Left ventricle myocardium inferior (tissue), 1 donor: Measurements from ENCODE around the gene TTC24. TPM values are rescaled to one million over a fixed set of nuclear protein-coding genes. Genes with fewer than 3 reads are reported as not detected.

ENCODE experiments used
- DNase-seq: peaks from one replicate; pipeline ENCODE4 v3.0.0-alpha.2; 2020
- H3K27ac ChIP-seq: fragments of 200-600 bp; replicated peaks from 2 replicates; pipeline ENCODE4 v1.8.0; 2021
- H3K27me3 ChIP-seq: fragments of 200-600 bp; 2 replicates; pipeline ENCODE4 v1.8.0; 2021; ENCODE audit warnings: low read depth
- H3K36me3 ChIP-seq: fragments of 200-600 bp; 2 replicates; pipeline ENCODE4 v1.8.0; 2021
- H3K4me1 ChIP-seq: fragments of 200-600 bp; 2 replicates; pipeline ENCODE4 v1.8.0; 2021
- H3K4me3 ChIP-seq: fragments of 200-600 bp; 2 replicates; pipeline ENCODE4 v1.8.0; 2021; ENCODE audit warnings: mild to moderate bottlenecking, moderate library complexity
- H3K9me3 ChIP-seq: fragments of 200-600 bp; replicated peaks from 2 replicates; pipeline ENCODE4 v1.8.0; 2021
- CTCF ChIP-seq: fragments of 200-600 bp; IDR thresholded peaks from 2 replicates; pipeline ENCODE4 v1.8.0; 2021; ENCODE audit warnings: antibody characterized with exemption, mild to moderate bottlenecking, borderline replicate concordance
- intact Hi-C: fragments of 100-400 bp; cut with micrococcal nuclease; formaldehyde crosslinking; loops from one replicate; pipeline ENCODE4 v1.11.0; 2022
- total RNA-seq: library from RNA; stranded (reverse); fragmentation: NEBNext Ultra II Directional; extraction: Animal tissue kit (Norgen Biotek cat#: 25700); gene quantifications from one replicate; pipeline ENCODE4 v1.2.1, GENCODE V29; 2021
- donor health status: DM: no; HTN: yes; CAD: no; lungs with severe emphysema.

Gene TTC24
- total RNA-seq, 1 donor from 2014 or later = not detected

DNA sequence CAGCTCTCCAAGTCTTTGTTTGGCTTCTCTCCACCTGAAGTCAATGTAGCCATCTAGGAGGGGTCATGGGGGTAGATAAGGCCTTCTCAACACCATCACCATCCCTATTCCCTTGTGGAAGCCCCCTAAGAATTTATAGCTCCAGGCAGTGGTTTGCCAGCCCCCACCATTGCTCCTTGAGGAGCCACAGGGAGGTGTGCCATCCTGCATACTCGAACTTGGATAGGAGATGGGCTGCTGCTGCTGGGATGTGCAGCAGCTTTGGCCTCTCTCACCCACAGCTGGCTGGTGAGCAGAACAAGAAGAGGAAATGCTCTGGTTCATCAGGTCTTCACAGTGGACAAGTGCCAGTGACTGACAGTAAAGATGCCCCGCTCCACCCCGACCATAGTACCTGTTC, 16.9 kb downstream of the TTC24 start:
- H3K36me3 ChIP-seq = peaks cover 53% of the 10 kb centered on the region
- H3K27ac ChIP-seq = no peak overlapping the region
- H3K4me1 ChIP-seq = peaks cover 27% of the 10 kb centered on the region
- no peaks in the 10 kb centered on the region for H3K9me3 ChIP-seq
- H3K27me3 ChIP-seq = no peaks in the 10 kb centered on the region
- no peak for DNase-seq
- no peak overlapping the region for H3K4me3 ChIP-seq
- intact Hi-C loops = no loop called here
- no peak for TF ChIP-seq CTCF

GRCh38 chr1:156598125-156598524, 18.6 kb downstream of the TTC24 start:
- Histone ChIP-seq H3K27me3 (no peaks in the 10 kb centered on the region), H3K27ac (no peak overlapping the region), H3K9me3 (no peaks in the 10 kb centered on the region), H3K4me1 (peaks cover 30% of the 10 kb centered on the region), H3K4me3 (no peak overlapping the region), H3K36me3 (peaks cover 48% of the 10 kb centered on the region)
- intact Hi-C loops = no loop called here
- TF ChIP-seq CTCF = no peak
- DNase-seq = no peak

GRCh38 chr1:156598731-156599432, 19.4 kb downstream of the TTC24 start:
- Histone ChIP-seq H3K4me3 (no peak overlapping the region), H3K27me3 (no peaks in the 10 kb centered on the region), H3K27ac (no peak overlapping the region), H3K9me3 (no peaks in the 10 kb centered on the region), H3K36me3 (peaks cover 43% of the 10 kb centered on the region), H3K4me1 (peaks cover 30% of the 10 kb centered on the region)
- DNase-seq = no peak
- TF ChIP-seq CTCF = no peak
- intact Hi-C loops = no loop called here

GRCh38 chr1:156599811-156600210, 20.3 kb downstream of the TTC24 start:
- H3K9me3 ChIP-seq = no peaks in the 10 kb centered on the region
- TF ChIP-seq CTCF = no peak
- intact Hi-C loops = loop anchor here (10.0 kb wide), 1 partner anchor 145 kb away; no protein-coding TSS in a partner anchor
- no peak overlapping the region for H3K27ac ChIP-seq
- no peak for DNase-seq
- peaks cover 34% of the 10 kb centered on the region for H3K36me3 ChIP-seq
- H3K4me3 ChIP-seq = no peak overlapping the region
- H3K27me3 ChIP-seq = no peaks in the 10 kb centered on the region
- H3K4me1 ChIP-seq = peaks cover 30% of the 10 kb centered on the region

DNA sequence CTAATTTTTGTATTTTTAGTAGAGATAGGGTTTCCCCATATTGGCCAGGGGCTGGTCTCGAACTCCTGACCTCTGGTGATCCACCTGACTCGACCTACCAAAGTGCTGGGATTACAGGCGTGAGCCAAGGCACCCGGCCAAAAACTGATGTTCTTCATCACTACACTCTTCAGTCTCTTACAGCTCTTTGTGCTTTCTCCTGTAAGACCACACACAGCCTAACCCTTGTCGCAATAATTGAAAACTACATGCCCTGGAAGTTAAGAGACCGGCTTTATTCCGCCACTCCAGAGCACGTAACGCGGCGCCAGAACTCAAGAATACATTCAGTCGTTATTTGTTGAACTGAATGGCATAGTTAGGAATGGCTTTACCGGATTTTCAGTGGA, 21.2 kb downstream of the TTC24 start:
- no peak for DNase-seq
- intact Hi-C loops = loop anchor here (10.0 kb wide), 1 partner anchor 146 kb away; no protein-coding TSS in a partner anchor
- TF ChIP-seq CTCF = no peak

More for the DNA sequence above, 21.2 kb downstream of the TTC24 start:
- H3K27me3 ChIP-seq = no peaks in the 10 kb centered on the region
- H3K36me3 ChIP-seq = peaks cover 24% of the 10 kb centered on the region
- H3K4me3 ChIP-seq = peak overlapping the region; percentile 76
- H3K27ac ChIP-seq = peak overlapping the region; percentile 86
- H3K4me1 ChIP-seq = peaks cover 30% of the 10 kb centered on the region
- no peaks in the 10 kb centered on the region for H3K9me3 ChIP-seq
